GM20000 (cell line): ENCODE measurements around the gene ICA1.
"Not testable (repeated sequence)": the region's sequence is repeated elsewhere in the genome, so short reads cannot be mapped to it uniquely, and the experiment has no call there.

Source experiments
- DNase-seq: peaks from one replicate; pipeline ENCODE4 v3.0.0; 2012; ENCODE audit warnings: low spot score
- TF ChIP-seq, protein P1 (sequence below): IDR thresholded peaks from 2 replicates; pipeline ENCODE4 v1.5.1; 2012; ENCODE audit warnings: mild to moderate bottlenecking, control low read depth; ENCODE audit errors: extremely low read depth, missing control alignments

The ICA1 gene

DNA sequence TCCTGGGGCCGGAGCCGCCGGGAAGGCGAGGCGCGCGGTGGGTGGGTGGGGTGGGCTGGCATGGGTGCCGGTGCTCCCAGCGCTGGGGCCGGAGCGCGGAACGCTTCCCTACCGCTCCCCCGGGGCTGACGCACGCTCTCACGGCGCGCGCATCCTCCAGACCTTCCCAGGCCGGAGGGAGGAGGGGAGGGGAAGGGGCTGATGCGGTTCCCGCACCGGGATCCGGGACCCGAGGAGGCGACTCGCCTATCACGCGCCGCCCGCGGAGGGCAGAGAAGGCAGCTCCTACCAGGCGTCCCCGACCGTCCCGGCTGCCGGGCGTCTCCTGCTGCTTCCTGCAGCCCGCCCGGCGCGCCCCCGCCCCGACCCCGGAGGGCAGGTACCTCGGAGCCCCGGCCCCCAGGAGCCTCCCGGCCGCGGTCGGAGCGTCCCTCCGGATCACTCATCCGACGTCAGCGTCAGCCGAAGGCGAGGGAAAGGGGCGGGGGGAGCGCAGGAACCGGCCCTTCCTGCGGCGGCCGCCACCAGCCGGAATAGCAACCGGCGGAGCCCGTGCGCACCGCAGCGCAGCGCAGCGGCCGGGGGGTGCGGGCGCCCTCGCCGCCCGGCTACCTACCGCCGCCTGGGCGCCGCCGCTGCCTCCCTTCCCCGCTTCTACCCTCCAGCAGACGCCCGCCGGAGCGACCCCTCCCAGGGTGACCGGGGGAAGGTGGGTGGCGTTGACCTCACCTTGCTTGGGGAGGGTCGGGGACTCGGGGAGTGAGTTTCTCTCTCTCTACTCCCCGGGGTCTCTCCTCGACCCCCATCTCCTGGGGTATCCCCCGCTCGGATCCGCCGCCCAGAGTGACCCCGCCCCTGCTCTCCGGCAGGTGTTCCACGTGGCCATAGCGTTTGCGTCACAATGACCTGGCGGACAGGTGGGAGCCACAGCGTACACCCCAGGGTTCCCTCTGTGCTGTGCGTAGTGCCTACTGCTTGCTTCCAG, at the start of gene ICA1:
TSS of gene ICA1 (minus strand) at position 457 of the 985 bp plus-strand sequence. CDS start 26,241 bp downstream, outside the sequence.
- TF ChIP-seq, protein P1, sequence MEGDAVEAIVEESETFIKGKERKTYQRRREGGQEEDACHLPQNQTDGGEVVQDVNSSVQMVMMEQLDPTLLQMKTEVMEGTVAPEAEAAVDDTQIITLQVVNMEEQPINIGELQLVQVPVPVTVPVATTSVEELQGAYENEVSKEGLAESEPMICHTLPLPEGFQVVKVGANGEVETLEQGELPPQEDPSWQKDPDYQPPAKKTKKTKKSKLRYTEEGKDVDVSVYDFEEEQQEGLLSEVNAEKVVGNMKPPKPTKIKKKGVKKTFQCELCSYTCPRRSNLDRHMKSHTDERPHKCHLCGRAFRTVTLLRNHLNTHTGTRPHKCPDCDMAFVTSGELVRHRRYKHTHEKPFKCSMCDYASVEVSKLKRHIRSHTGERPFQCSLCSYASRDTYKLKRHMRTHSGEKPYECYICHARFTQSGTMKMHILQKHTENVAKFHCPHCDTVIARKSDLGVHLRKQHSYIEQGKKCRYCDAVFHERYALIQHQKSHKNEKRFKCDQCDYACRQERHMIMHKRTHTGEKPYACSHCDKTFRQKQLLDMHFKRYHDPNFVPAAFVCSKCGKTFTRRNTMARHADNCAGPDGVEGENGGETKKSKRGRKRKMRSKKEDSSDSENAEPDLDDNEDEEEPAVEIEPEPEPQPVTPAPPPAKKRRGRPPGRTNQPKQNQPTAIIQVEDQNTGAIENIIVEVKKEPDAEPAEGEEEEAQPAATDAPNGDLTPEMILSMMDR = no peak
- peak; percentile 58 for DNase-seq

DNA sequence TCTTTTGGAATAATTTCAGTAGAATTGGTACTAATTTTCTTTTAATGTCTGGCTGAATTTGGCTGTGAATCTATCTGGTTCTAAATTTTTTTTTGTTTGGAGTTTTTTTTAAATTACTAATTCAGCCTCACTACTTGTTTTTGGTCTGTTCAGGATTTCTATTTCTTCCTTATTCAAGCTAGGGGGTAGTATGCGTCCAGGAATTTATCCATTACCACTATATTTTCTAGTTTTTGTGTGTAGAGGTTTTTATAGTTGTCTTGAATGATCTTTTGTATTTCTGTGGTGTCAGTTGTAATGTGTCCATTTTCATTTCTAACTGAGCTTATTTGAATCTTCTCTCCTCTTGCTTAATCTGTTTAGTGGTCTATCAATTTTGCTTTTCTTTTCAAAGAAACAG, 48.9 kb upstream of the ICA1 start:
- DNase-seq = no peak
- TF ChIP-seq, protein P1 = no peak

DNA sequence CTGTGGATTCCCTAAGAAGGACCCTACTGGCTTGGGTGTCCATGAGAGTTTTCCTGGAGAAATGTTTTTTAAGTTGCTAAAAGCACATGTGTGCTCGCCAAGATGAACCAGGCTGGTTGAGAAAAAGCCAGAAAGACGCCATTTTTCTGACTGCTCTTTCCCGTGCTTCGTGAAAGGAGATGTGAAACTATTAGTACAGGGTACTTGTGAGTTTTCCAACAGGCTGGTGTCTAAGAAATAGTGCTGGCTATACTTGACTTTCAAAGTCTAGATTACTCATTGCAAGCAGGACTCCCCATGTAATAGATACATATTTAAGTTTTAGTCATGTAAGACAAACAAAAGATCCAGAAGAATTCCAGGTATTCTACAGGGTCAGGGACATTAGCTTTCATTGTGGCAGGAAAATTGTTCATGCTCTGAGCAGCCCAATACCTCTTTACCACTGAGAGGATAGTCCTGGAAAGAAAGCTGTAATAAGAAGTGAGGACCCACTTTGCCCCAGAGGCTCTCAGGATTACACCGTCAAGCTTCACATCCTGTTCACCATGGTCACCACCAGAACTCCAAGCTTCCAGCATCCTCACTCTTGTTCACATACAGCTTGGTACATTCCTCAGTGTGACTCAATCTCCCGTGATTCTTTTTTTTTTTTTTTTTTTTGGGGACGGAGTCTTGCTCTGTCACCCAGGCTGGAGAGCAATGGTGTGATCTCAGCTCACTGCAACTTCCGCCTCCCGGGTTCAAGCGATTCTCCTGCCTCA, 43.8 kb upstream of the ICA1 start:
- TF ChIP-seq, protein P1 = no peak
- DNase-seq = no peak

DNA sequence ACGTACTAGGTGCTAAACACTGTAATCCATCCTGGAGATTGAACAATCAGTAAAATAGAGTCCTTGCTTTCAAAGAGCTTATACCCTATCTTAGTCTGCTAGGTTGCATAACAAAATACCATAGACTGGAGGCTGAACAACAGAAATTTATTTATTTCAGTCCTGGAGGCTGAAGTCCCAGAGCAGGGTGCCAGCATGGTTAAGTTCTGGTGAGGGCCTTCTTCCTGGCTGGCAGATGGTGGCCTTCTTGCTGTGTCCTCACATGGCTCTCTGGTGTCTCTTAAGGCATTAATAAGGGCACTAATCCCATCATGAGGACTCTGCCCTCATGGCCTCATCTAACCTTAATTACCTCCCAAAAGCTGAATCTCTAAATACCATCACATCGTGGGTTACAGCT, 43.1 kb upstream of the ICA1 start:
- TF ChIP-seq, protein P1 = no peak
- no peak for DNase-seq

DNA sequence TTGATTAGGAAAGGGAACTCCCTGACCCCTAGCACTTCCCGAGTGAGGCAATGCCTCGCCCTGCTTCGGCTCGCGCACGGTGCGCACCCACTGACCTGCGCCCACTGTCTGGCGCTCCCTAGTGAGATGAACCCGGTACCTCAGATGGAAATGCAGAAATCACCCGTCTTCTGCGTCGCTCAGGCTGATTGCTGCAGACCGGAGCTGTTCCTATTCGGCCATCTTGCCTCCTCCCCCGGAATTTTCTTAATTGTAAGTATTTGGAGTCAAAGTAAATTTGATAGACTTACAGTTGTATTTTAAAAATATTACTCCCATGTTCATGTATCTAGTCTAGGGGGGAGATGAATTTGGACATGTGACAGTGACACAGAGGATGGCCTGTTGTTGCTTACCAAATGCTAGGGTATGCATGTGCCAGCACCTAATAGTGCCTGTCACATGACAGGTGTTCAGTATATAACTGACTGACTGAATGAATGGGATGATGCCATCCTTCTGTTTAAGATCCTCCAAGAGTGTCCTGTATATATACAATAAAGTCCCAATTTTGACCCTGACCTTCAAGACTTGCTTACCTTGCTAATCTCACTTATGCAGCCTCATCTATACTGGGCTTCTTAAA, 42.0 kb upstream of the ICA1 start:
- DNase-seq = no peak
- TF ChIP-seq, protein P1 = no peak

DNA sequence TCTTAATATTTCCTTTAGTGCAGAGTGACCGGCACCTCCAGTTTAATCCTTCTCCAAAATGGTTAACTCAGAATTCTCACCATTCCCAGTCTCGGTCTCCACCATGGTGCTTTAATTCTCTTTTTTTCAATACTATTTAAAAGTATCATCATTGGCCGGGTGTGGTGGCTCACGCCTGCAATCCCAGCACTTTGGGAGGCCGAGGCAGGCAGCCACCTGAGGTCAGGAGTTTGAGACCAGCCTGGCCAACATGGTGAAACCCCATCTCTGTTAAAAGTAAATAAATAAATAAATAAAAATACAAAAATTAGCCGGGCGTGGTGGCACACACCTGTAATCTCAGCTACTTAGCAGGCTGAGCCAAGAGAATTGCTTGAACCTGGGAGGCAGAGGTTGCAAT, 35.1 kb upstream of the ICA1 start:
- not testable (repeated sequence) for DNase-seq

DNA sequence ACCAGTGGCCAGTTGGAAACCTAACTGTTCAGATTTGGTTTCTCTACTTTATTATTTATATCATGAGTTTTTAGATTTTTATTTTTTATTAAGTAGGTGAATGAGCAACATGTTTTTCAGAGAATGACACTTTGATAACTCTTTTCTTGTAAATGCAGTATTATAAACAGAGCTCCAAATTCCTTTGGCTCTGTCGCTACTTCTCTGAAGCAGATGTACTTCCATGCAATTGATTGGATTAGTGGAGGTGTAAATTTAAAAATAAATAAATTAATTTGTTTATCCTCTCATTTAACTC, 34.3 kb upstream of the ICA1 start:
- no peak for DNase-seq
- TF ChIP-seq, protein P1 = no peak
